Stimulated activated CD8-positive, alpha-beta memory T cell treated with anti-CD3 and anti-CD28 coated beads, Interleukin-7, amount 100 ng/mL, for 48 hours (primary cell): ENCODE measurements around the gene CDK15.
"Not testable (repeated sequence)": the region's sequence is repeated elsewhere in the genome, so short reads cannot be mapped to it uniquely, and the experiment has no call there.

Experiments used
- DNase-seq, 2 donors: peaks; one replicate each; pipeline ENCODE4 v3.0.0-alpha.2; 2020; ENCODE audit warnings: low read depth in 1 of 2; ENCODE audit errors: extremely low read depth in 1 of 2

CDK15 gene

GRCh38 chr2:201789395-201789794 is 16.9 kb upstream of the CDK15 start:
- DNase-seq: no peak

- DNase-seq: no peak
Observed at GRCh38 chr2:201790291-201790690, 16.0 kb upstream of the CDK15 start.

GRCh38 chr2:201790989-201791388 is 15.3 kb upstream of the CDK15 start:
- no peak for DNase-seq

DNA sequence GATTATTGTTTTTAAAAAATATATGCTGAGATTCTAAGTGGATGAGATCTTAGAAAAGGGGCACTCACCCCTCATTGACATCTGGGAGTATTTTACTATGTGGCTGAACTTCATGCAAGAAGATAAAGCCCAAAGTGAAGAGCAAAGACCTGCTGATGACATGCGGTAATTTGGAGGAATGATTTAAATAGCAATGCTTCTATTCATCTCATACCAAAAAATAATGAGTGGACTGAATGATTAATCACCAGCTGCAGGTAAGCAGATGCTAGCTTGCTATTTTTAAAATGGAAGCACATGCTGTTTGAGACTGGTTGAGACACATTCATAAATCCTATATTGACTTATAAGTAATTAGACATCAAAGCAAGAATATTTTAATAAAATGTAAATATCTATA is 12.7 kb upstream of the CDK15 start:
- no peak for DNase-seq

- no peak for DNase-seq
Observed at GRCh38 chr2:201794294-201794693, 12.0 kb upstream of the CDK15 start.

GRCh38 chr2:201795607-201796477 is 10.5 kb upstream of the CDK15 start:
- no peak for DNase-seq

- no peak for DNase-seq
Observed at GRCh38 chr2:201796478-201796865, 9.9 kb upstream of the CDK15 start.

- DNase-seq: no peak
Observed at GRCh38 chr2:201797175-201797840, 9.0 kb upstream of the CDK15 start.

DNA sequence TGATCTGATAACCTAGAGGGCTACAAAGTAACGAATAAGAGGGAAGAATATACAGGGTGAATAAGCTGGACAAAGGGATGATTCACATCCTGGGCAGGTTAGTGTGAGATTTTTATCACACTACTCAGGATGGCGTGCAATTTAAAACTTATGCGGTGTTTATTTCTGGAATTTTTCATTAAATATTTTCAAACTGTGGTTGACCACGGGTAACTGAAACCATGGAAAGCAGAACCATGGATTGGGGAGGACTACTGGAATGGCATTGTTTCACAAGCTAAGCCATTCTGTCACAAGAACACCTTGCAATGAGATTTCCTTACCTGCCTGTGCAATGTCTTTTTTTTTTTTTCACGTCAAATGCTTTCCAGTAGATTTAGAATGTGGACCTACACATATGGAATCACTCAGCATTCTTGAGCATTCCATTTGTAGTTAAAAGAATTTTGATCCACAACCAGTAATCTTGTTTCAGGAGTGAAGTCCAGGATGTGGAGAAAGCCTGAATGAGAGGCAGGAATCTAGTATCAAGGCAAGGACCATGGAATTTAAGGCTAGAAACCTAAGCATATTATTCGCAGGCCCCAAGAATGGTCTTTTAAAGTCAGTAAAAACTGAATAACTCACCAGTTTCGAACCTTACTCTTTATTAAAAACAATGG is 8.0 kb upstream of the CDK15 start:
- no peak for DNase-seq

- not testable (repeated sequence) for DNase-seq
Observed at GRCh38 chr2:201798914-201799285, 7.4 kb upstream of the CDK15 start.

DNA sequence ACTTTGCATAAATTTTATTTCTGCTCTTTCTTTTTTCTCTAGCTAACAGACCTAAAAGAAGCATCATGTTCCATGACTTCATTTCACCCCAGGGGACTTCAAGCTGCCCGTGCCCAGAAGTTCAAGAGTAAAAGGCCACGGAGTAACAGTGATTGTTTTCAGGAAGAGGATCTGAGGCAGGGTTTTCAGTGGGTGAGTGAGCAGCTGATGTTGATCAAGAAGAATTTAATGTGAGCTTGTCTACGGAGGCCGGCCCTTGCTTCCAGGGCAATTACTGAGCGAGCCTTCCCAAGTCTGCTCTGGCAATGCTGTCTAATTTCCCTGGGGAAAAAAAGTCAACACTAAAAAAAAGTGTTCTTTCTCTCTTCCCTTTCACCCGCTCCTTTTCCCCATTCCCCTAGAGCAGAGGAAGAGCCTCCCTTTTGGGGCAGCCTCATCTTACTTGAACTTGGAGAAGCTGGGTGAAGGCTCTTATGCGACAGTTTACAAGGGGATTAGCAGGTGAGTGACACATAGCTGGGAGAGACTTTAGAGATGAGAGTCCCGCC is 1.2 kb downstream of the CDK15 start:
- DNase-seq: no peak

DNA sequence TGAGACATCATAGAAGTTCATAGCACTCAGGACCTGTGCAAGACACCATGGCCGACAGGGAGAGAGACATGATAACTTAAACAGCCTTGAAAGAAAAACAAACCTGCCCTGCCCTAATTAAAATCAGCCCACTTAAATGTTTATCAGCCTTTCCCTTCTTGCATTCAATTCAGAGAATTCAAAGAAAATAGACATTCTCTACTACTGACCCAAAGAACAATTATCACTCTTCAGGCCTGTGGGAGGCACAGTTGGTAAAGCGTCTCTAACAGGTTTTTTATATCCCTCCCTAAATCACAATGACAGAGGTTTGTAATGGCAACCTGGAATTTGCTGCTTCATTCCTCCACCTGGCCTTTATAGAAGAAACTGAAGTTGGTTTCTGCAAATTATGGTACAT is 1.7 kb downstream of the CDK15 start:
- DNase-seq: no peak

- DNase-seq: no peak
Observed at GRCh38 chr2:201809633-201810032, 3.3 kb downstream of the CDK15 start.

GRCh38 chr2:201810604-201811003 is 4.3 kb downstream of the CDK15 start:
- DNase-seq: not testable (repeated sequence)

- no peak for DNase-seq
Observed at GRCh38 chr2:201813996-201814760, 7.8 kb downstream of the CDK15 start.

GRCh38 chr2:201816657-201817575 is 10.6 kb downstream of the CDK15 start:
- DNase-seq: no peak

- no peak for DNase-seq
Observed at GRCh38 chr2:201820383-201821007, 14.2 kb downstream of the CDK15 start.

DNA sequence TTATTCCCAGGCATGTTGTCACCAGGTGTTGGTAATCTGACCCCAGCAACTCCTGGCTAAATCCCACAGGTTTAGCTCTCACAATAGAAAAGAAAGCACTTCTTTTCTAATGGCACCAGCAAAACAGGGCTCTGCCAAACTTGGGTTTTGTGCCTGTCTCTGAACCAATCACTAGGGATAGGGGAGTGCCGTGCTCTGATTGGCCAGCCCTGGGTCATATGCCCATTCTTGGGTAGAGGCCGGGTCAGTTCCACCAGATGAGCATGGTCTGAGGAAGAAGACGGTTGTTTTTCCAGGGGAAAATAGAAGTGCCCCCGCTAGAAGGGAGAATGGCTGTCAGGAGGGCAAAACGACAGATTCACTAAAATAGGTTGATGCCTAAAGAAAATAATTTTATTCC is 14.7 kb downstream of the CDK15 start:
- no peak for DNase-seq

DNA sequence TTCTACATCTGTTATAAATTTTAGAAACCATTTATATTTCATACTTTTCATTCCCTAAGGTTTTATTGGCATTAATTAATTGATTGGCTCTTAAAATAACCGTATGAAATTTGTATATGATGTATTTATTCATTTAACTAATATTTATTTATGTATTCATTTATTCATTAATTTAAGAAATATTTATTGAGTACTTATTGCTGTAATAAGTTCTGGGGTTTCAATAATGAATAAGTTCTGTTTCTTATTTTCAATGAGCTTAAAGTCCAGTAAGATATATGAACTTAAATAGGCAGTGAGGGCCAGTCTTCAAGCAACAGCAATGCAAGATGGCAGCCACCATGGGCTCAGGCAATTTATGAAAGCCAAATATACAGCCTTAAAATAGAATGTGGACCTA is 17.9 kb downstream of the CDK15 start:
- no peak for DNase-seq
